Measurements from ENCODE around the gene TRIM41.
A peak's percentile ranks its signal among the peaks of the same experiment; 100 is the strongest.

The TRIM41 gene

GRCh38 chr5:181235323-181235688 is 12.2 kb downstream of the TRIM41 start:
- Histone ChIP-seq H3K79me2 (ENCODE audit: insufficient read depth, low read length) (no peaks in the 10 kb centered on the region), H3K9me3 (ENCODE audit: low read length) (no peaks in the 10 kb centered on the region), H3K4me2 (ENCODE audit: low read length) (no peak overlapping the region), H3K4me1 (ENCODE audit: insufficient read depth, low read length, severe bottlenecking) (peaks cover 19% of the 10 kb centered on the region), H2AFZ (ENCODE audit: low read length) (no peak overlapping the region), H3K9me2 (ENCODE audit: low read depth, low read length) (no peaks in the 10 kb centered on the region), H4K20me1 (ENCODE audit: insufficient read depth, low read length) (no peaks in the 10 kb centered on the region), H3K27me3 (ENCODE audit: insufficient read depth, low read length) (no peaks in the 10 kb centered on the region), H3K27ac (ENCODE audit: low read depth, low read length, poor library complexity, severe bottlenecking) (peak overlapping the region; percentile 70), H3K4me3 (ENCODE audit: low read depth, low read length, poor library complexity, severe bottlenecking) (no peak overlapping the region), H3K9ac (ENCODE audit: low read length) (no peak overlapping the region), H3F3A (ENCODE audit: insufficient read depth, low read length) (peaks cover 28% of the 10 kb centered on the region), H3K36me3 (ENCODE audit: insufficient read depth, low read length) (peaks cover 91% of the 10 kb centered on the region)
- TF ChIP-seq CTCF (IDR thresholded peaks at IDR 0.05; ENCODE audit: low read length) (no peak), EZH2 (IDR thresholded peaks at IDR 0.05; ENCODE audit: borderline replicate concordance, low read length) (no peak)

DNA sequence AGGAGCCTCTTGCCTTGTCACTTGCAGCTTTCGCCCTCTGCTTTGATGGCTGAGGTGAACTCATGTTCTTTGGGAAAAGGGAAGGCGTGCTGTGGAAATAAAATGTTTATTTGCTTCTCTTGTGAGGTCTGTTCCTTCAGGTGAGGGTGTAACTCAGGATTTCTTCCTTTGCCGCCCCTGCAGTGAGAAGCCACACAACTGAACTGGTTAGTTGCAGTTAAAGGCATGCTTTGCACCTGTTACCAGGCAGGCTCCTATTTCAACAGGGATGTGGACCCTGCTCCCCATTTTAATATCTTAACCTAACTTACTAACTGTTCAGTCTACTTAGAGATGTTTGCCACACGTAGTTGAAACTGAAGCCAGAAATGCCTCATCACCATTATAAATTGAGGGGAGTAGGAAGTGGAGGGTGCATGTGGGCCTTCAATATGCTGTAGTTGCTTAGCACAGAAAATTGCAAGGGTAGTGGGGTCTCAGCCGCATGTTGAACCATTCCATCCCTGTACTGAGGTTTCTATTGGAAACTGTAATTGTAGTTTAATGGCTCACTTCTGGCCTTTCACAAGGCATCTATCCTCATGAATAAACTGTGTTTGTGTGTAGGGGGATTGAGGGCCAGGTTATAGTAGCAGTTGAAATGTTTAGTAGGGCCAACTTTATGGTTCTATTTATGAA is 12.7 kb downstream of the TRIM41 start:
- H3K9me3 ChIP-seq (ENCODE audit: low read length) = no peaks in the 10 kb centered on the region
- no peak overlapping the region for H3K4me3 ChIP-seq (ENCODE audit: low read depth, low read length, poor library complexity, severe bottlenecking)
- H3K27me3 ChIP-seq (ENCODE audit: insufficient read depth, low read length) = no peaks in the 10 kb centered on the region
- peak overlapping the region; percentile 70 for H3K27ac ChIP-seq (ENCODE audit: low read depth, low read length, poor library complexity, severe bottlenecking)
- H3K4me2 ChIP-seq (ENCODE audit: low read length) = no peak overlapping the region
- H3K4me1 ChIP-seq (ENCODE audit: insufficient read depth, low read length, severe bottlenecking) = peaks cover 15% of the 10 kb centered on the region
- TF ChIP-seq EZH2 (IDR thresholded peaks at IDR 0.05; ENCODE audit: borderline replicate concordance, low read length) (no peak), CTCF (IDR thresholded peaks at IDR 0.05; ENCODE audit: low read length) (no peak)
- H3K79me2 ChIP-seq (ENCODE audit: insufficient read depth, low read length) = no peaks in the 10 kb centered on the region
- H3K9ac ChIP-seq (ENCODE audit: low read length) = no peak overlapping the region
- peaks cover 28% of the 10 kb centered on the region for H3F3A ChIP-seq (ENCODE audit: insufficient read depth, low read length)
- H4K20me1 ChIP-seq (ENCODE audit: insufficient read depth, low read length) = no peaks in the 10 kb centered on the region
- H3K9me2 ChIP-seq (ENCODE audit: low read depth, low read length) = no peaks in the 10 kb centered on the region
- peaks cover 93% of the 10 kb centered on the region for H3K36me3 ChIP-seq (ENCODE audit: insufficient read depth, low read length)
- H2AFZ ChIP-seq (ENCODE audit: low read length) = no peak overlapping the region

DNA sequence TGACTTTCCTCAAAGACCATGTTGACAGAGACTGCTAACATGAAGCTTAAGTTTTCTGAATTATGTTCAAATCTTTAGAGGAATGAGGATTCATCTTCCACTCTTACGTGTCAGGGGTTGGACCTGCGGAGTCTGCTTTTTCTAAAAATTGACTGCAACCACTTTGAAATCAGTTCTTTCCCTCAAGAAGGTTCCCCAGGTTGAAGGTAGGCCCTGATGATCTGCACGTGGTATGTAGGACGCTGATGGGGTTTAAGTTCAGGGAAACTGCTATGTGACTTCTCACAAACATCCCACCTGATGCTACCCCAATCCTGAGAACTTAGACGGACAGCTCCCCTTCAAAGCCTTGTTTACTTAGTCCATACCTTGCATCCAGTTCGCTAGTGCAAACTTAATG is 13.4 kb downstream of the TRIM41 start:
- H3K9me2 ChIP-seq (ENCODE audit: low read depth, low read length) = no peaks in the 10 kb centered on the region
- no peaks in the 10 kb centered on the region for H4K20me1 ChIP-seq (ENCODE audit: insufficient read depth, low read length)
- no peak overlapping the region for H3K4me2 ChIP-seq (ENCODE audit: low read length)
- H3K9ac ChIP-seq (ENCODE audit: low read length) = no peak overlapping the region
- H3K9me3 ChIP-seq (ENCODE audit: low read length) = no peaks in the 10 kb centered on the region
- TF ChIP-seq EZH2 (IDR thresholded peaks at IDR 0.05; ENCODE audit: borderline replicate concordance, low read length) (no peak), CTCF (IDR thresholded peaks at IDR 0.05; ENCODE audit: low read length) (no peak)
- no peak overlapping the region for H3K4me3 ChIP-seq (ENCODE audit: low read depth, low read length, poor library complexity, severe bottlenecking)
- H3K79me2 ChIP-seq (ENCODE audit: insufficient read depth, low read length) = peaks cover 2% of the 10 kb centered on the region
- H3K36me3 ChIP-seq (ENCODE audit: insufficient read depth, low read length) = peaks cover 93% of the 10 kb centered on the region
- H3K4me1 ChIP-seq (ENCODE audit: insufficient read depth, low read length, severe bottlenecking) = peaks cover 21% of the 10 kb centered on the region
- H3F3A ChIP-seq (ENCODE audit: insufficient read depth, low read length) = peaks cover 28% of the 10 kb centered on the region
- H3K27me3 ChIP-seq (ENCODE audit: insufficient read depth, low read length) = no peaks in the 10 kb centered on the region
- no peak overlapping the region for H2AFZ ChIP-seq (ENCODE audit: low read length)
- no peak overlapping the region for H3K27ac ChIP-seq (ENCODE audit: low read depth, low read length, poor library complexity, severe bottlenecking)

Measured in OCI-LY1 (cell line).